Myometrial cell (primary cell): ENCODE data around the gene AFAP1L2. TPM values are rescaled to one million over a fixed set of nuclear protein-coding genes. Genes with fewer than 3 reads are reported as not detected.

Source experiments
- total RNA-seq: library from RNA; depleted of rRNA; stranded (reverse); fragments of >200 nt; gene quantifications from 2 replicates; pipeline ENCODE4 v1.2.3, GENCODE V29; 2015

Gene AFAP1L2
- total RNA-seq = 2.3 and 6.3 TPM in 2 replicates

GRCh38 chr10:114404171-114405010 lies at the start of gene AFAP1L2:
Gene AFAP1L2, minus strand, starts transcription at chr10:114404502. Its CDS starts 47 bp downstream, at chr10:114404455.

Other genes starting within 250 kb of the AFAP1L2 start
- gene CCDC186, start 230.3 kb downstream of the AFAP1L2 start, total RNA-seq = 10.1 and 11.2 TPM in 2 replicates
- gene TDRD1, start 225.1 kb downstream of the AFAP1L2 start, total RNA-seq = 0.35 TPM in 1 of 2 replicates, not detected in the other
- gene VWA2, start 165.2 kb downstream of the AFAP1L2 start, total RNA-seq = not detected in 2 replicates